ENCODE data around the gene PRAMEF8.
"Not testable (repeated sequence)": the region's sequence is repeated elsewhere in the genome, so short reads cannot be mapped to it uniquely, and the experiment has no call there.

PRAMEF8 gene

DNA sequence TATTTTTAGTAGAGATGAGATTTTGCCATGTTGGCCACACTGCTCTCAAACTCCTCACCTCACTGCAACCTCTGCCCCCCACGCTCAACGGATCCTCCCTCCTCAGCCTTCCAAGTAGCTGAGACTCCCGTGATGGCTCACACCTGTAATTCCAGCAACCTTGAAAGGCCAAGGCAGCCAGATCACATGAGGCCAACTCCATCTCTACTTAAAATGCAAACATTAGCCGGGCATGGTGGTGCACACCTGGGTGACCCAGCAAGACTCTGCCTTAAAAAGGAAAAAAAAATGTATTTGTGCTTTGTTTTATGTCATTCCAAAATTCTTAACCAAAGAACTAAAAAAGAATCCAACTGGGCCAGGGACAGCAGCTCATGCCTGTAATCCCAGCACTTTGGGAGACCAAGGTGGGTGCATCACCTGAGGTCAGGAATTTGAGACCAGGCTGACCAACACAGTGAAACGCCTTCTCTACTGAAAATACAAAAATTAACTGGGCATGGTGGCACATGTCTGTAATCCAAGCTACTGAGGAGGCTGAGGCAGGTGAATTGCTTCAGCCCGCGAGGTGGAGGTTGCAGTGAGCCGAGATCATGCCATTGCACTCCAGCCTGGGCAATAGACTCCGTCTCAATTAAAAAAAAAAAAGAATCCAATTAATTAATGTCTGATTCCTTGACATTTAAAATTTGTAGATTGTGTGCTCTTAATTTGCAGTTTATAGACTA is 41.2 kb downstream of the PRAMEF8 start:
- H3K9me3 Mint-ChIP-seq; H3K4me3 Mint-ChIP-seq; H3K36me3 Mint-ChIP-seq (ENCODE audit: low read depth); H3K27me3 Mint-ChIP-seq; H3K4me1 Mint-ChIP-seq (ENCODE audit: low read depth); intact Hi-C loops (cut with micrococcal nuclease); H3K27ac Mint-ChIP-seq: not testable (repeated sequence)

- H3K4me1 Mint-ChIP-seq (ENCODE audit: low read depth); H3K9me3 Mint-ChIP-seq; H3K4me3 Mint-ChIP-seq; H3K27me3 Mint-ChIP-seq; H3K27ac Mint-ChIP-seq; H3K36me3 Mint-ChIP-seq (ENCODE audit: low read depth); intact Hi-C loops (cut with micrococcal nuclease): not testable (repeated sequence)
Measured at GRCh38 chr1:13239633-13240032, 45.3 kb downstream of the PRAMEF8 start.

DNA sequence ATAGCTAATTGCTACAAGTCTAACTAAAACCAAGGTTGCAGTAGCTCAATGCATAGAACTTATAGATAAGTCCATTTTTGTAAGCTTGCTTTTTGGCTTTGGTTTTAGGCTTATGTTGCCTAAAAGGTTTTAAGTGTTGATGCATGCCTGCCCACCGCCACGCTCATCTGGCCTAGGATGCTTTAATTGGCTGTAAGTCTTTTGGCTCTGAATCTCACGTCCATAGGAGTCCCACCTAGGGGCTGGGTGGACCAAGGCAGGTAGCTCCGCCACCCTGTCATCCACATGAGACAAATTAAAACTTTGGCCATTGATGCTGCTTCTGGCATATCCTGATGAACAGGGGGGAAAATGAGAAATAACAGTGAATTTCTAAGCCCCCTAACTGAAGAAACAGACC is 47.4 kb downstream of the PRAMEF8 start:
- H3K4me1 Mint-ChIP-seq (ENCODE audit: low read depth); H3K4me3 Mint-ChIP-seq; H3K27ac Mint-ChIP-seq; intact Hi-C loops (cut with micrococcal nuclease); H3K9me3 Mint-ChIP-seq; H3K36me3 Mint-ChIP-seq (ENCODE audit: low read depth); H3K27me3 Mint-ChIP-seq: not testable (repeated sequence)

DNA sequence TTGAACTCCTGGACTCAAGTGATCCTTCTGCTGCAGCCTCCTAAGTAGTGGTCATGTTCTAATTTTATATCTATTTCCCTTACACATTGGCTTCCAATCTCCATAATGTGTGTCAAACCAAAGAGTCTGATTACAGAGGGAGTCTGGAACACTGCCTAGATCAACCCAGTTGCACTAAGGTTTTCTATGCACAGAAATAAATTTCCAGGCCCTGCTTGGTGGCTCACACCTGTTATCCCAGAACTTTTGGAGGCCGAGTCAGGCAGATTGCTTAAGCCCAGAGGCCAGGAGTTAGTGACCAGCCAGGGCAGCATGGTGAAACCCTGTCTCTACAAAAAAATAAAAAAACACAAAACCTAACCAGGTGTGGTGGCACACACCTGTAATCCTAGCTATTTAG is 50.9 kb downstream of the PRAMEF8 start:
- H3K4me3 Mint-ChIP-seq; H3K27me3 Mint-ChIP-seq; H3K27ac Mint-ChIP-seq; intact Hi-C loops (cut with micrococcal nuclease); H3K36me3 Mint-ChIP-seq (ENCODE audit: low read depth); H3K4me1 Mint-ChIP-seq (ENCODE audit: low read depth); H3K9me3 Mint-ChIP-seq: not testable (repeated sequence)

DNA sequence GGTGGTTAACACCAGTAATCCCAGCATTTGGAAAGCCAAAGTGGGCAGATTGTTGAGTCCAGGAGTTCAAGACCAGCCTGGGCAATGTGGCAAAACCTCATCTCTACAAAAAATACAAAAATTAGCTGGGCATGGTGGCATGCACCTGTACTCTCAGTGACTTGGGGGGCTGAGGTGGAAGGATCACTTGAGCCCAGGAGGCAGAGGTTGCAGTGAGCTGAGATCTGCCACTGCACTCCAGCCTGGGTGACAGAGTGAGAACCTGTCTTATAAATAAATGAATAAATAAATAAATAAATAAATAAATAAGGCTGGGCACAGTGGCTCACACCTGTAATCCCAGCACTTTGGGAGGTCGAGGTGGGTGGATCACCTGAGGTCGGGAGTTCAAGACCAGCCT is 52.9 kb downstream of the PRAMEF8 start:
- H3K4me3 Mint-ChIP-seq; H3K4me1 Mint-ChIP-seq (ENCODE audit: low read depth); H3K36me3 Mint-ChIP-seq (ENCODE audit: low read depth); intact Hi-C loops (cut with micrococcal nuclease); H3K27ac Mint-ChIP-seq; H3K27me3 Mint-ChIP-seq; H3K9me3 Mint-ChIP-seq: not testable (repeated sequence)

Data from dendritic cell treated with granulocyte-macrophage colony-stimulating factor and Interleukin-4, amounts not matched to agents 40 ng/mL and 50 ng/mL, for 4 days (primary cell).